Measurements from ENCODE around the gene SPATA9. TPM values are rescaled to one million over a fixed set of nuclear protein-coding genes. Genes with fewer than 3 reads are reported as not detected.

The SPATA9 gene
- total and polyA plus RNA-seq, 9 of the 15 experiments (the other 6 are each of a cell fraction or from before 2014, with no cell fraction given), result 0.16 to 5.5 (median 0.39) TPM; not detected in 3

DNA sequence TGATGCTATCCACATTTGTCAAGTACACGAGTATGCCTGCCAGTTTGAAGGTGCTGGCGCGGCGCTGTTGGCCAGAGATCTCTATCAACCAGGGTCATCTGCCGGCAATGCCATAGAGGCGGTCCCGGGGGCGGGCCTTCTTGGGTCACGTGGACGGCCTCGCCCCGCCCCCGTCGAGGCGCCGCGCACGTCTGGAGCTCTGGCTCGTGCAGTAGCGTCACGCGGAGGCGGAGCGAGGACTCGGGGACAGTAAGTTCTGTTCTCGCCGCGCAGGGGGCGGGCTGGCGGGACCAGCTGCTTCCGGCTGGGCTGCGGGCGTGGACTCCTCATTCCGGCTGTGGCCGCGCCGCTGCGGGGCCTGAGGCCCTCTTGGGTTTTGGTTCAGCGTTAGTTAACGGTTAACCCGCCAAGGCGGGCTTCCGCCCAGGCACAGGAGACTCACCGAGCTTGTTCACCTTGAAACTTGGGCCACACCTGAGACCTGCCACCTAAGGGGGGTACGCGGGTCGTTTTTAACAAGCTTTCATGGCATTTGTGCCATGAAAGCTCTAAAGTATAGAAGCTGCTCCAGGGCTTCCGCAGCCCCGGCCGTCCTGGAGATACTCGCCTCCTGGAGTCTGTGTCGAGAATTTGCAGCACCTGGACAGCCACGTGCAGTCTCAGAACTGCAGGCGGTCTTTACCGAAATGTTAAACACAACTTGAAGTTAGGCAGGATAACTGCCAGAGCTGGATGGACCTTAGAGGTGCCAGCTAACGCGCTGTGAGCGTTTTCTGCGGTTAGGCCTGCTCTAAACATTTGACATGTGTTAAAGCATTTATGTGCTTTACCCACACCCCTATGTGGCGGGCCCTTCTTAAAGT is 36.0 kb downstream of the SPATA9 start, which contains the start of gene RFESD (continued):
- TF ChIP-seq, protein P1, sequence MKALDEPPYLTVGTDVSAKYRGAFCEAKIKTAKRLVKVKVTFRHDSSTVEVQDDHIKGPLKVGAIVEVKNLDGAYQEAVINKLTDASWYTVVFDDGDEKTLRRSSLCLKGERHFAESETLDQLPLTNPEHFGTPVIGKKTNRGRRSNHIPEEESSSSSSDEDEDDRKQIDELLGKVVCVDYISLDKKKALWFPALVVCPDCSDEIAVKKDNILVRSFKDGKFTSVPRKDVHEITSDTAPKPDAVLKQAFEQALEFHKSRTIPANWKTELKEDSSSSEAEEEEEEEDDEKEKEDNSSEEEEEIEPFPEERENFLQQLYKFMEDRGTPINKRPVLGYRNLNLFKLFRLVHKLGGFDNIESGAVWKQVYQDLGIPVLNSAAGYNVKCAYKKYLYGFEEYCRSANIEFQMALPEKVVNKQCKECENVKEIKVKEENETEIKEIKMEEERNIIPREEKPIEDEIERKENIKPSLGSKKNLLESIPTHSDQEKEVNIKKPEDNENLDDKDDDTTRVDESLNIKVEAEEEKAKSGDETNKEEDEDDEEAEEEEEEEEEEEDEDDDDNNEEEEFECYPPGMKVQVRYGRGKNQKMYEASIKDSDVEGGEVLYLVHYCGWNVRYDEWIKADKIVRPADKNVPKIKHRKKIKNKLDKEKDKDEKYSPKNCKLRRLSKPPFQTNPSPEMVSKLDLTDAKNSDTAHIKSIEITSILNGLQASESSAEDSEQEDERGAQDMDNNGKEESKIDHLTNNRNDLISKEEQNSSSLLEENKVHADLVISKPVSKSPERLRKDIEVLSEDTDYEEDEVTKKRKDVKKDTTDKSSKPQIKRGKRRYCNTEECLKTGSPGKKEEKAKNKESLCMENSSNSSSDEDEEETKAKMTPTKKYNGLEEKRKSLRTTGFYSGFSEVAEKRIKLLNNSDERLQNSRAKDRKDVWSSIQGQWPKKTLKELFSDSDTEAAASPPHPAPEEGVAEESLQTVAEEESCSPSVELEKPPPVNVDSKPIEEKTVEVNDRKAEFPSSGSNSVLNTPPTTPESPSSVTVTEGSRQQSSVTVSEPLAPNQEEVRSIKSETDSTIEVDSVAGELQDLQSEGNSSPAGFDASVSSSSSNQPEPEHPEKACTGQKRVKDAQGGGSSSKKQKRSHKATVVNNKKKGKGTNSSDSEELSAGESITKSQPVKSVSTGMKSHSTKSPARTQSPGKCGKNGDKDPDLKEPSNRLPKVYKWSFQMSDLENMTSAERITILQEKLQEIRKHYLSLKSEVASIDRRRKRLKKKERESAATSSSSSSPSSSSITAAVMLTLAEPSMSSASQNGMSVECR (CRISPR knock-in tag; IDR thresholded peaks at IDR 0.05), result peak; percentile 94
- no peak for TF ChIP-seq HIVEP1 (CRISPR knock-in tag; IDR thresholded peaks at IDR 0.05)
- TF ChIP-seq ZNF282 (CRISPR knock-in tag; IDR thresholded peaks at IDR 0.05), result no peak
- TF ChIP-seq ZNF586 (CRISPR knock-in tag; conservative IDR thresholded peaks at IDR 0.05), result no peak
- peak; percentile 86 for TF ChIP-seq POLR2B (IDR thresholded peaks at IDR 0.05; ENCODE audit: low read depth, partially characterized antibody)
- TF ChIP-seq CEBPB (tag; IDR thresholded peaks at IDR 0.05), result no peak
- TF ChIP-seq, protein P2, sequence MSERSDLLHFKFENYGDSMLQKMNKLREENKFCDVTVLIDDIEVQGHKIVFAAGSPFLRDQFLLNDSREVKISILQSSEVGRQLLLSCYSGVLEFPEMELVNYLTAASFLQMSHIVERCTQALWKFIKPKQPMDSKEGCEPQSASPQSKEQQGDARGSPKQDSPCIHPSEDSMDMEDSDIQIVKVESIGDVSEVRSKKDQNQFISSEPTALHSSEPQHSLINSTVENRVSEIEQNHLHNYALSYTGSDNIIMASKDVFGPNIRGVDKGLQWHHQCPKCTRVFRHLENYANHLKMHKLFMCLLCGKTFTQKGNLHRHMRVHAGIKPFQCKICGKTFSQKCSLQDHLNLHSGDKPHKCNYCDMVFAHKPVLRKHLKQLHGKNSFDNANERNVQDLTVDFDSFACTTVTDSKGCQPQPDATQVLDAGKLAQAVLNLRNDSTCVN (CRISPR knock-in tag; IDR thresholded peaks at IDR 0.05), result no peak
- TF ChIP-seq ZKSCAN3 (CRISPR knock-in tag; IDR thresholded peaks at IDR 0.05), result no peak
- TF ChIP-seq HDAC8 (tag; IDR thresholded peaks at IDR 0.05), result no peak
- no peak for TF ChIP-seq MAFK (IDR thresholded peaks at IDR 0.05; ENCODE audit: low read length)
- TF ChIP-seq, protein P3, sequence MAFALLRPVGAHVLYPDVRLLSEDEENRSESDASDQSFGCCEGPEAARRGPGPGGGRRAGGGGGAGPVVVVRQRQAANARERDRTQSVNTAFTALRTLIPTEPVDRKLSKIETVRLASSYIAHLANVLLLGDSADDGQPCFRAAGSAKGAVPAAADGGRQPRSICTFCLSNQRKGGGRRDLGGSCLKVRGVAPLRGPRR (CRISPR knock-in tag; IDR thresholded peaks at IDR 0.05), result no peak
- TF ChIP-seq ZZZ3 (IDR thresholded peaks at IDR 0.05), result no peak
- no peak for TF ChIP-seq ZNF316 (IDR thresholded peaks at IDR 0.05)
- no peak for TF ChIP-seq KHSRP (IDR thresholded peaks at IDR 0.05)
- peak; percentile 91 for TF ChIP-seq EP400 (IDR thresholded peaks at IDR 0.05)
- TF ChIP-seq RBM17 (IDR thresholded peaks at IDR 0.05; ENCODE audit: borderline replicate concordance, low read depth, low read length), result no peak
- TF ChIP-seq GTF2A2 (tag; IDR thresholded peaks at IDR 0.05), result no peak
- TF ChIP-seq, protein P4, sequence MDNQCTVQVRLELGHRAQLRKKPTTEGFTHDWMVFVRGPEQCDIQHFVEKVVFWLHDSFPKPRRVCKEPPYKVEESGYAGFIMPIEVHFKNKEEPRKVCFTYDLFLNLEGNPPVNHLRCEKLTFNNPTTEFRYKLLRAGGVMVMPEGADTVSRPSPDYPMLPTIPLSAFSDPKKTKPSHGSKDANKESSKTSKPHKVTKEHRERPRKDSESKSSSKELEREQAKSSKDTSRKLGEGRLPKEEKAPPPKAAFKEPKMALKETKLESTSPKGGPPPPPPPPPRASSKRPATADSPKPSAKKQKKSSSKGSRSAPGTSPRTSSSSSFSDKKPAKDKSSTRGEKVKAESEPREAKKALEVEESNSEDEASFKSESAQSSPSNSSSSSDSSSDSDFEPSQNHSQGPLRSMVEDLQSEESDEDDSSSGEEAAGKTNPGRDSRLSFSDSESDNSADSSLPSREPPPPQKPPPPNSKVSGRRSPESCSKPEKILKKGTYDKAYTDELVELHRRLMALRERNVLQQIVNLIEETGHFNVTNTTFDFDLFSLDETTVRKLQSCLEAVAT (IDR thresholded peaks at IDR 0.05), result peak; percentile 66 to 78; a peak in 2 of 4 replicates
- no peak for TF ChIP-seq RFX5 (IDR thresholded peaks at IDR 0.05; ENCODE audit: low read depth, low read length)
- TF ChIP-seq GABPB1 (CRISPR knock-in tag; IDR thresholded peaks at IDR 0.05), result peak; percentile 95
- peak; percentile 78 for TF ChIP-seq RBBP5 (IDR thresholded peaks at IDR 0.05; ENCODE audit: borderline replicate concordance, insufficient read depth, low read length, poor library complexity, severe bottlenecking)
